GM21367 (cell line): ENCODE measurements around the gene HDAC7.
A peak's percentile ranks its signal among the peaks of the same experiment; 100 is the strongest.

Experiments
- ATAC-seq: cut with Tn5 transposase; IDR thresholded peaks from one replicate; pipeline ENCODE4 v1.9.1; 2021; ENCODE audit not compliant: unreplicated experiment

Gene HDAC7

GRCh38 chr12:47768323-47768811 is 51.3 kb downstream of the HDAC7 start:
- no peak for ATAC-seq

- no peak for ATAC-seq
Observed at GRCh38 chr12:47767216-47767724, 52.4 kb downstream of the HDAC7 start.

DNA sequence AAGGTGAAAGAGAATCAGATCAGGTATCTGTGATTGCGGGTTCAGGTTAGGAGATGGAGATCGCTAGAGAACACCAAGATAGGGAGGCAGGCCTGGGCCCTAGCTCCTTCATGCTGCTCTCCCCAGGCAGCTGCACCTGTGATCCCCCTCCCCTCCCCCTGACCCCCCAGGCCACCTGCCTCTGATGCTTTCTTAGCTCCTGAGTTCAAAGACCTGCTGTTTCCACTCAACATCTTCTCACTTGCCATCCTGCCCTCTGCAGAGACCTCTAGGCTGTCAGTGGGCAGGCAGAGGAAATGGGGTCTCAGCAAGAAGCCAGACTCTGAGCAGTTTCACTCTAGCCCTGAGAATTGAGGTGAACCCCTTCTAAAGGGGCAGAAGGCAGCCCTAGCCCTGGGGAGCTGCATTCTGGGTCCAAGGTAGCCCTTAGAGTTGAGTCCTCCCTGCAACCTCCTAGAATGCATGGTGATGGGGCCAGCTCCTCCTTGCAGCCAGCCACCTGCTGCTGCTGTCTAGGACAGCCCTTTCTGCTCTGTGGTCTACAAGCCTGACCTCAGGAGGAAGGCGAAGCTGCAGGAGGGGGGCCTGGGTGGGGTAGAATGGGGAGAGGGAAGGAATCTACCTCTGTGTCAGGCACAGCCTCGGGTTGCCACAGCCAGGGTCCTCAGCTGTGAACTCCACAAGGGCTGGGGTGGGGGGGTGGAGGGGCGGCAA is 53.0 kb downstream of the HDAC7 start:
- ATAC-seq: no peak

GRCh38 chr12:47763481-47764346 is 56.0 kb downstream of the HDAC7 start:
- ATAC-seq: no peak

GRCh38 chr12:47762850-47763465 is 56.7 kb downstream of the HDAC7 start:
- ATAC-seq: no peak

DNA sequence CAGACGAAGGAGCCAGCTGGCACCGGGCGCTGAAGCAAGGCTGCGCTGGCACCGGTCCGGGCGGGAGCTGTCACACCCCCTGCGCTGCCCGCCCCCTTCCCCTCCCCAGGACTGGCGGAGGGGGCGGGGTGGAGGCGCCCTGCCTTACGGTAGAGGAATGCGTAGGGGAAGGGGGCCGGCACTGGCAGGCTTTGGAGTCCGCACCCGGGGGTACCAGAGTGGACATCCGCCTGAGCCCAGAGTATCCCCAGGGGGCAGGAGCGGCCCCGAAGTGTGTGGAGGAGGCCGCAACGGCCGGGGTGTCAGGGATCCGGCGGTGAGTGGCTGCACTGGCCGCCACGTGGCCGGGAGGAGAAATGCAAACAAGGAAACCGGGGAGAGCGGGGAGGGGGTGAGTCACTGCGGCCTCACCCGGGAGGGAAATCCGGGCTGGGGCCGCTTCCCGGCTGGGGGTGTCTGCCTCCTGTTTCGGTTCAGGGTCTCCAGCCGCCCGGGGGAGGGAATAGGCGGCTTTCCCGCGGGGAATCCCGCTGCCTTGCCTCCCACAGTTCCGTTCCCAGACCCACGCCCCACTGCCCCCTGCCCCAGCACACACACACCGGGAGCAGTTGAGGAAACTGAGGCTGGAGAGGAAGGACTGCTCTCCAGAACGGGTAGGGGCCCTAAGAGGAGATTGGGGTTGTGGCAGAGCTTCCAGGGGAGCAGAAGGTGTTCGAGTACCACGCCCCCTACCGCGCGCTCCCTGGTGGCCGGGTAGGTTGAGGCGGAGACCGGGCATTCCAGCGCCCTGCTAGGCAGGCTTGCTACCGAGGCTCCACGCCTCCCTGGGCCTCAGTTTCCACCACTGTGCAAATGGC is 60.6 kb downstream of the HDAC7 start, which contains the start of gene RAPGEF3:
Gene RAPGEF3 (minus strand): TSS at position 47 of the 857 bp plus-strand sequence. CDS start 324 bp downstream, outside the sequence.
- ATAC-seq: no peak

- ATAC-seq: no peak
Observed at GRCh38 chr12:47758584-47758833, 61.2 kb downstream of the HDAC7 start.

DNA sequence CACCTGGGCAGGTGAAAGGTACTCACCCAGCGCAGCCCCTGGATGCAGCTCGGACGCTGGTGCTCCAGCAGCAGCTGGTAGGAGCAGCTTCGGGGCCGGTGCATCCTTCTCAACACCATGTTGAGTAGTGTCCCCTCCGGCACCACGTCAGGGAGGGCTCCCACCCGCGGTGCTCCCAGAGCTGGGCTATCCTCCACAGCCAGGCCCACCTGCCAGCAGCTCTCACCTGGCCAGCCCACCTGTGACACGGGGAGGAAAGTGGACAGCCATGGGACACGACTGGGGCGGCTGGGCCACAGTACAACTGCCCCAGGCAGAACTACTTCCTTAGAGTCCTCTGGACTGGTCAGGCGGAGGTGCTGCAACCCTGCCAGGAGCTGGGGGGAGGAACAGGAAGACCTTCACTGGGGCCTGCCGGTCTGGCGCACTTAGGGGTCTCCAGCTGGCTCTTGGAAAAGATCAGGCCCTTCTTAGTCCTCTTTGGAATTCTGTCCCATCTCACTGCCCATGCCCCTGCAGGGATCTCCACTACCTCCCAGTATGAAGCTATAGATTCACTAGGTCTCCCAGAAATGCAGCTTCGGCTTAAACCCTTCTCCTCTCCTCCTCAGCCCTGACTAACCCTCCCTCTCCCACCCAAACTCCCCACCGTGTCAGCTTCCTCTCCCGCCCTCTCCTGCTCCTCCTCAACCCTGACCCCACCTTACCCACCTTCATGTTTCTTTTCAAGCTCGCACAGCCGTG is 61.7 kb downstream of the HDAC7 start:
- no peak for ATAC-seq

GRCh38 chr12:47757364-47757839 is 62.3 kb downstream of the HDAC7 start:
- no peak for ATAC-seq

DNA sequence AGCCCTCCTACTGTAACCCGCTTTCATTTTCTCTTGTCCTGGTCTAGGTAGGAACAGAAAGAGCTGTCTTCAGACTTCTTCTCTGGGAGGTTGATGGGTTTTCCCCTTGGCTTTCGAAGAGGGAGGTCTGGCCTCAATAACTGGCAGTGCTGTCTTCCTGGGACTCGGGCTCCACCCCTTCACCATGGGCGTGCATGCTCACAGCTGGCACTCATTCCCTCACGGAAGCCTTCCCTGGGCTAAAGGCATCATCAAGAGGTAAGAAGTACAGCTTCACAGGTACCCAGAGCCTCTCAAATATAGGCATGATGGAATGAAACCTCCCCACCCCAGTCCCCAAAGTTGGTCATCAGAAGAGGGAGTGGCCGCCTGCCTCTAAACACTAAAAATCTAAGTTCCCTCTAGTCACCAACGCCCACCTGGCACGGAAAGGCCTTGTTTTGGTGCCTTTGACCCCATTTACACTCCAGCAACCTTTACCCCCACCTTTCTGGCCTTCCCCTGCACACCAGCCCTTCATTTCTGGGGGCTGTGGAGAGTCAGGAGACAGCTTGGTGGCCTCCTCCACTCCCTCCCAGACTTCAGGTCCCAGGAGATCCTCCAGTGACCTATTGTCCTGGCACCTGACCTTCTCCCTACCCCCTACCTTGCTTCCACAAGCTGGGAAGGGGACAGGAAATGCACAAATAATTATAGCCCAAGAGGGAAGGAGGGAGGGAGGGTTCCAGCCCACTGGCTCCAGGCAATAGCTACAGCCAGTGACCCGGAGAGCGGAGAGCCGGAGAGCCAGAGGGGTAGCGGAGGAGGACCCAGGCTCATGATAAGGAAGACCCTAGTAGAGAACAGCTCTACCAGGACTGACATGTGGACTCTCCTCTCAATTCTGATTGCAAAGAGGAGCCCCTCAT is 63.8 kb downstream of the HDAC7 start:
- ATAC-seq: peak; percentile 69

GRCh38 chr12:47754881-47755280 is 64.8 kb downstream of the HDAC7 start:
- ATAC-seq: no peak

DNA sequence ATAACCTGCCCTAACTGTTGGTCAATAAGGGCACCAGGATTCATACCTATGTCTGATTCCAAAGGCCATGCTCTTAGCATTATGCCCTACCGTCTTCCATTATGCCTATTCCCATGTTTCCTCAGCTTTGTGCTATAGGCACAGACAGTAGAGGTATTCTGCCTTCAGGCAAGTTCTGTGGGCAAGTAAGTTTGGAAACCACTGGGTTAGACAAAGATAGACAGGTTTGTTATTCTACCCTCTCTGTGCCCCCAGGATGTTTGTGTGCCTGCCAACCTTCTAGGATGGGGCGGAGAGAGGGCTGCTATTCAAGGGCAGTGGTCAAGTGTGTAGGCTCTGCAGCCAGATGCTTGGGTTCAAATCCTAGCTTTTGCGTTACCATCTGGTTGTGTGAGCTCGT is 65.6 kb downstream of the HDAC7 start:
- ATAC-seq: no peak

GRCh38 chr12:47753021-47754001 is 66.4 kb downstream of the HDAC7 start:
- ATAC-seq: no peak

- no peak for ATAC-seq
Observed at GRCh38 chr12:47752552-47752951, 67.2 kb downstream of the HDAC7 start.

- ATAC-seq: no peak
Observed at GRCh38 chr12:47752121-47752520, 67.6 kb downstream of the HDAC7 start.

- ATAC-seq: no peak
Observed at GRCh38 chr12:47751561-47751960, 68.1 kb downstream of the HDAC7 start.

- ATAC-seq: no peak
Observed at GRCh38 chr12:47750916-47751470, 68.7 kb downstream of the HDAC7 start.
